CD4-positive, alpha-beta T cell treated with Interleukin-2 at 100 ng/mL for 4 hours (primary cell): ENCODE measurements around the gene TSFM.

Experiments
- DNase-seq: peaks from one replicate; pipeline ENCODE4 v3.0.0-alpha.2; 2020; ENCODE audit warnings: low spot score

Gene TSFM

GRCh38 chr12:57746025-57746424 lies 36.6 kb upstream of the TSFM start:
- no peak for DNase-seq

DNA sequence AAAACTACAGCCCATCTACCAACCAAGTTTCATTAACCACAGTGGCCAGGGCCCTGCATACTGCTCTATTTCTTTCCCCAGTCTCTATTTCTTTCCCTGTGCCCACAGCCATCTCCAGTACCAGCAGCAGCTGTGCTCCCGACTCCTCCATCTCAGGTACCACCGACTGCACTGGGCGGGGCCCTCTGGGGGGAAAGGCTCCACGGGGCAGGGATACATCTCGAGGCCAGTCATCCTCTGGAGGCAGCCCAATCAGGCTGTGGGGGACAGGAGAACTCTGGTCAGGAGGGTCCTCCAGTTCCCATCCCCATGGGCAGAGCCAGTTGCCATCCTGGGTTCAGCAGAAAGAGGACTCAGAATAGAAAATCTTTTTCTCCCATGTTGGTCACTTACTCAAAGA lies 33.5 kb upstream of the TSFM start:
- no peak for DNase-seq

GRCh38 chr12:57750561-57751431 lies 31.8 kb upstream of the TSFM start:
- DNase-seq: no peak

GRCh38 chr12:57751432-57751787 lies 31.2 kb upstream of the TSFM start:
- DNase-seq: no peak

DNA sequence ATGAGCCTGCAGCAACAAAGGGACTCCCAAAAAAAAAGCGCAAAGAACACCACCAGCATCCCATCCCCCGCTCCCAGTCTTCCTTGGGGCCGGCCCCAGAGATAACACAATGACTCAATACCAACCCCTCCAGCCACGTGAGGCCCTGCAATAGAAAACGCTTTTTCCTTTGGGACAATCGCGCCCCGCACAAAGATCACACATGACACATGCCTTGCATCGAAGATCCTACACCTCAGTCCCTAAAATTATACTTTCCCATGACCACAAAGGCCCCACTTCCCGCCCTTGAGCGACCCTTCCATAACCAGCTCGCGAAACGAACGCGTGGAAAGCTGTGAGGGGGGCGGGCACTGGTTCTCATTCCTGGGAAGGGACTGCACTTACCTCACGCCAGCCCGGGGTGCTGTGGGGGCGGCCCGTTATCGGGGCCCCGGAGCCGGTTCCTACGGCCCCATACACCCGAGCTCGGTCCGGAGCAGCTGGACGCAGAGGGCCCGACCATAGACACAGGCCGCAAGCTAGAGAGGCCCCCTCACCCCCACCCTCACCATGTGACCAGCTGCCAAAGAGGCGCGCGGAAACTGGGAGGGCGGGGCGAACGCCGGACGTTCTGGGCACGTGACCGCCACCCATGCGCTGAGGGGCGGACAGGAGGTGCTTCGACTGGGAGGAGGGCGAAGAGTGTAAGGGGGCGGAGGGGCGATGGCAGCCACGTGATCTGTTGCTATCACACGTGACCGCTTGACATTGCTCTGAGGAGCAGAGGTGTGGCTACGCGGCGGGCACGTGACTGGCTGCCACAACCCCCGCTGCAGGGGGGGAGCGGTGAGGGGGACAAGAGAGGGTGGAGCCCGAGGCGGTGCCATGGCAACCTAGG lies 30.6 kb upstream of the TSFM start, which contains the start of gene CDK4:
Gene CDK4, minus strand, starts transcription at position 523 of the 880 bp plus-strand sequence. CDS start 593 bp downstream, outside the sequence.
- peak; percentile 99 for DNase-seq

DNA sequence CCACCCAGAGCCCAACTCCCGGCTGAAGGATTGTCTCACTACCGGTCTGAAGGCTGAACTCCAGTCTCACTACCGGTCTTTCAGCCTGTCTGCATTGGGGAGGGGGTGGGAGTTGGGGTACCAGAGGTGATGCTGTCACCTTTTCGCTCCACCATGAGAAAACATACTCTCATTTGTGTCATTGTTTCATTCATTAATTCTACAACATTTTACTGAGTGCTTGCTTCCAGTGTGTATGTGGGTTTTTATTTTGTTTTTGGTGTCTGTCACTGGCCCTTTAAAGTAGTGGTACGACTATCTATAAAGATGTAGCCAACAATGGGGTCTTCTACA lies 30.0 kb upstream of the TSFM start:
- no peak for DNase-seq

DNA sequence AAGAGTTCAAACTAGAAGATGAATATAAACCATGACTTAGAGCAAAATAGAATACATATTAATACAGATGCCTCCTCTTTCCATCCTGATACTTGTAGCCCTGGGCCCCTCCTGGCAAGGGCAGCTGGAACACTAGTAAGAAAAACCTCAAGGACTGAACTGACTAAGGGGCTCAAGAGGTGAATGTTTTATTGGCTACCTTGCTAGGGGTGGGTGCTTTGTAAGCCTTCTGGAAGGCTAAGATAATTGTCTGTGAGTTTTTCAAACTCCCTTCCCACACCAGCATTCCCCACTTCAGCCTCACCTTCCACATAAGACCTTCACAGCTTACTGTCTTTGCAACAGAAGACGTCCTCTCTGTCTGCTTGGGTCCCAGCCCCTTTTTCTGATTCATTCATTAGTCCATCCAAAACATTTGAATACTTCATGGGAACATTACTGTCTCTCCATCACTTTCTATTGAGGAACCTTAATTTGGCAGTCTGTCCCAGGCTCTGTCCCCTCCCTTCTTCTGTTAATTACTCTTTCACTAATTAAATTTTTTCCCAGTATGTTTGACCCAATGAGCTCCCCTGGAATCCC lies 28.7 kb upstream of the TSFM start:
- no peak for DNase-seq

GRCh38 chr12:57754411-57755193 lies 28.0 kb upstream of the TSFM start, which contains the start of gene MARCHF9:
TSS of gene MARCHF9 (plus strand) at chr12:57755103. CDS start at chr12:57755529, 426 bp downstream.
- DNase-seq: peak; percentile 90

DNA sequence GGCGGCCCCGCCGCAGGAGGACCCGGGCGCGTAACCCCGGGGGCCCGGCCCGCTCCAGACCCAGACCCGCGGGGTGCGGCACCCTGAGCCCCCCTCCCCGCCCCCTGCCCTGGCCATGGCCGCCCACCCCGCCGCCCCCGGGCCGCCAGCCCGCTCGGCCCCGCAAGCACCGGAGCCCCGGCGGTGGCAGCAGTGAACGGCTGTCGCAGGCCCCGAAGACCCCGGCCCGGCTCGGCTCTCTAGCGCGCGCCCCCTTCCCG lies 27.5 kb upstream of the TSFM start:
- no peak for DNase-seq

- peak; percentile 37 for DNase-seq
Measured at GRCh38 chr12:57755454-57756372, 26.9 kb upstream of the TSFM start.

DNA sequence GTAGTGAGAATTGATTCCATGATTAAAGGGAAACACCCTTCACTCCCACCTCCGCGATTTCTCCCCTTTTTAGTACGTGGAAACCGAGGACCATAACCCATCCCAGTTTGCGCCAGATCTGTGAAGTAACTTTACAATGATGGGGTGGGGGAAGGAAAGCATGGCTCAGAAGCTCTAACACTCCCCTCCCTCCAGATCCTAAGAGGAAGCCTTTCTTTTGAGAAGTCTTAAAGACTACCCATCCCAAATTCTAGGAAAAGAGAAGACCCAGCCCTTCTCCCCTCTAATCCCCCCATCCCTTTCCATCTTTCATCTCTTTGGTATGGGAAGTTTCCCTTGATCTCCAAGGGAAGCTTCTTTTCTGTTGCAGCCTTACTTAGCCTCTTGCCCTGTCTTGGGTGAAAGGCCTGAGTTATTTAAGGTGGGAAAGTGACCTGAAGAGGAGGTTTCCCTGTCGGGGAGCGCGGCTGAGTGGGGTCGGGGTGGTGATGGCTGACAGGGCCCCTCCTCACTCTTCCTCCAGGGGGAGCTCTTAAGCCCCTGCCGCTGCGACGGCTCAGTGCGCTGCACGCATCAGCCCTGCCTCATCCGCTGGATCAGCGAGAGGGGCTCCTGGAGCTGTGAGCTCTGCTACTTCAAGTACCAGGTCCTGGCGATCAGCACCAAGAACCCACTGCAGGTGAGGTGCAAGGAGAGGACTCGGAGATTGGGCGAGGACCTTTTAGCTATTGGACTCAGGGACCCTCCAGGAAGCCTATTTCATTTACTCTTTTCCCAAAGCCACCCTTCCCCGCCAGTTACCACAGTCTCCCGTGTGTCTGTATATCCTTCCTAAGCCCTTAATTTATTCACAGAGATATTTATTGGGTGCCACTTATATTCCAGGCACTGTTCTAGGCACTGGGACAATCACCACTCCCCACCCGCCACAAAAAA lies 25.9 kb upstream of the TSFM start:
- DNase-seq: peak; percentile 75

GRCh38 chr12:57757771-57758170 lies 24.8 kb upstream of the TSFM start:
- DNase-seq: no peak

- no peak for DNase-seq
Measured at GRCh38 chr12:57758552-57759359, 23.8 kb upstream of the TSFM start.

GRCh38 chr12:57759360-57759980 lies 23.1 kb upstream of the TSFM start:
- peak; percentile 55 for DNase-seq

DNA sequence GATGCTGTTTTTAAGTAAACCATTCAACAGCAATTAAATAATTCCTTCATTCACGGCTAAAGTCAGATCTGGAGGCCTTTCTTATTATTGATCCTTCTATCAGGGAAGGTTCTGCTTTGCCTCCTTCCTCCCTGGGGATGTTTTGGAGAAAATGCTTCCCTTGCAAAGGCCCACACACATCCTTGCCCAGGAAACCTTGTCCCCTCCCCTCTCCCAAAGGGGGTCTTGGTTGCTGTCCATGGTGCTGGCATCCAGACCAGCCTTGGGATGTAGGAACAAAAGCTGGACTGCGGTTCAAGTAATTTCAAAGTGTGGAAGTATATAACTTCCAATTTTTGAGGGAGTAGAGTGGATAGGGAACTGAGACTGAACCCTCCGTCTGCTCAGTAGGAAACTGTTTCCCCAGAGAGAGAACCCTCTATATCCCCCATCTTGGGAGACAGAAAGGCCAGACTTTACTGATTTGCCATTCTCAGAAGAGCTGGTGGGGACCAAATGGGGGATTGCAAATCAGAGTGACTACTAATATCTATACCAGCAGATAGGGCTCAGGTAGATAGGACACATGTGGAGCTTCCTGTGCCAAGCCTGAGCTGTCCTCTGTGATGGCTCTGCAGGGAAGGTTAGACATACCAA lies 22.1 kb upstream of the TSFM start:
- no peak for DNase-seq

DNA sequence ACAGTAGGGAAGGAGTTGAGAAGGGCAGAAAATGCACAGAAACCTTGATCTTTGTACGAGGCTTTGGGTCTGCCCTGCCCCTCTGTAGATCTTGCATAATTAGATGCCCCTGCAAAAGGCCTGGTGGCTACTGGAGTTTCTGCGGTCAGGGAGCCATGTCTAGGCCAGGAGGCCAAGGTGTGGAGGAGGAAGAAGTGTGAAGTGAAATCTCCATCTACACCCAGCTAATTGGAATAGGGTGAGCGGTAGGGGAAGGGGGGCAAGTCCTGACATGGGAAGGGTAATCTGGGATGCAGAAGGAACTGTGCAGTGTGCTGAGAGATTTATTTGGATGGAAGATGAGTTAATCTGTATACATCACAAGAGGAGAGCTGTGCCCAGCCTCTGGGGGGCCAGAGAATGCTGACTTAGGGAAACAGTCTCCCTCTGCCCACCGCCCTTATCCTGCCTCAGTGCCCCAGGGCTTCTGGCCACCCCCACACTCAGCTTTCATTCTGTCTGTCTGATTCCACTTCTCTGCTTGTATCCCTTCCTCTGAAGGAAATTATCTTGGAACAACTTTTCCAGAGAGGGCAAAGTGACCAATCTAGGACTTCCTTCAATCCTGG lies 21.1 kb upstream of the TSFM start:
- DNase-seq: no peak

- DNase-seq: no peak
Measured at GRCh38 chr12:57762463-57762862, 20.1 kb upstream of the TSFM start.
